Progenitor cell of endocrine pancreas (in vitro differentiated cells): ENCODE measurements around the gene NOC2L. TPM values are rescaled to one million over a fixed set of nuclear protein-coding genes. Genes with fewer than 3 reads are reported as not detected.

Experiments used
- DNase-seq: peaks from one replicate; pipeline ENCODE4 v3.0.0; 2021; ENCODE audit warnings: low spot score; ENCODE audit not compliant: unreplicated experiment
- H3K27ac Mint-ChIP-seq: 2 replicates; pipeline ENCODE4 v1.8.0; 2021; ENCODE audit warnings: mild to moderate bottlenecking, moderate library complexity, mixed read lengths
- H3K27me3 Mint-ChIP-seq: 2 replicates; pipeline ENCODE4 v1.8.0; 2021; ENCODE audit warnings: mixed read lengths
- H3K36me3 Mint-ChIP-seq: 2 replicates; pipeline ENCODE4 v1.8.0; 2022; ENCODE audit warnings: mixed read lengths; ENCODE audit not compliant: insufficient read depth
- H3K4me1 Mint-ChIP-seq: 2 replicates; pipeline ENCODE4 v1.8.0; 2021; ENCODE audit warnings: low read depth, mixed read lengths
- H3K4me3 Mint-ChIP-seq: 2 replicates; pipeline ENCODE4 v1.8.0; 2021; ENCODE audit warnings: low read depth, mild to moderate bottlenecking, moderate library complexity, mixed read lengths
- H3K9me3 Mint-ChIP-seq: 2 replicates; pipeline ENCODE4 v1.8.0; 2021; ENCODE audit warnings: low read depth, mixed read lengths
- total RNA-seq: library from RNA; stranded (reverse); gene quantifications from 2 replicates; pipeline ENCODE4 v1.2.1, GENCODE V29; 2021
- TF ChIP-seq, protein P1 (sequence below): fragments of 200-600 bp; sonication (generic); IDR thresholded peaks from one replicate; pipeline ENCODE4 v1.5.0; 2021; ENCODE audit warnings: antibody characterized with exemption, mild to moderate bottlenecking; ENCODE audit not compliant: unreplicated experiment

NOC2L gene
- total RNA-seq, 1 donor from 2014 or later = 78.2 TPM

DNA sequence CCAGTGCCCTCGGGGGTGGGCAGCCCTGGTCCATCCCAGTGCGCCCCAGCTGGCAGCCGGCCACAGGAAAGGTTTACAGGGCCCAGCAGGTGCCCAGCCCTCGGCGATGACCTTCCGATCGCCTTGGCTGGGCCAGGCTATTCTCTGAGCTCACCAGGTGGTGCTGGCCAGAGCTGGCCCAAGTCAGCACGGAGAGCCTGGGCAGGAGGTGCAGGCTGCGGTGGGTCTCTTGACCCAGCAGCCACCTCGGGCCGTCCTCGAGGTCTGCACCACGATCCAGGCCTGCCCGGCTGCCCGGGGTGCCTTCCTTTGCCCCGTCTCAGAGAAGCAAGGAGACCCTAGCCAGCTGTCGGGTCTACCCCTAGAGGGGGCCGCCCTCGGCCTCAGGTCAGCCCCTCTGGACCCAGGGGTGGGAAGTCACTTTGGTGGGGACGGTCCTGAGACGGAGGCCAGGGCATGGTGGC, 22.5 kb upstream of the NOC2L start:
- H3K27ac Mint-ChIP-seq = no peak overlapping the region
- H3K4me1 Mint-ChIP-seq = no peaks in the 10 kb centered on the region
- H3K27me3 Mint-ChIP-seq = peaks cover 36% of the 10 kb centered on the region
- H3K4me3 Mint-ChIP-seq = no peak overlapping the region
- no peak for DNase-seq
- H3K36me3 Mint-ChIP-seq = peaks cover 2% of the 10 kb centered on the region
- TF ChIP-seq, protein P1, sequence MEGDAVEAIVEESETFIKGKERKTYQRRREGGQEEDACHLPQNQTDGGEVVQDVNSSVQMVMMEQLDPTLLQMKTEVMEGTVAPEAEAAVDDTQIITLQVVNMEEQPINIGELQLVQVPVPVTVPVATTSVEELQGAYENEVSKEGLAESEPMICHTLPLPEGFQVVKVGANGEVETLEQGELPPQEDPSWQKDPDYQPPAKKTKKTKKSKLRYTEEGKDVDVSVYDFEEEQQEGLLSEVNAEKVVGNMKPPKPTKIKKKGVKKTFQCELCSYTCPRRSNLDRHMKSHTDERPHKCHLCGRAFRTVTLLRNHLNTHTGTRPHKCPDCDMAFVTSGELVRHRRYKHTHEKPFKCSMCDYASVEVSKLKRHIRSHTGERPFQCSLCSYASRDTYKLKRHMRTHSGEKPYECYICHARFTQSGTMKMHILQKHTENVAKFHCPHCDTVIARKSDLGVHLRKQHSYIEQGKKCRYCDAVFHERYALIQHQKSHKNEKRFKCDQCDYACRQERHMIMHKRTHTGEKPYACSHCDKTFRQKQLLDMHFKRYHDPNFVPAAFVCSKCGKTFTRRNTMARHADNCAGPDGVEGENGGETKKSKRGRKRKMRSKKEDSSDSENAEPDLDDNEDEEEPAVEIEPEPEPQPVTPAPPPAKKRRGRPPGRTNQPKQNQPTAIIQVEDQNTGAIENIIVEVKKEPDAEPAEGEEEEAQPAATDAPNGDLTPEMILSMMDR = no peak
- H3K9me3 Mint-ChIP-seq = peaks cover 3% of the 10 kb centered on the region

DNA sequence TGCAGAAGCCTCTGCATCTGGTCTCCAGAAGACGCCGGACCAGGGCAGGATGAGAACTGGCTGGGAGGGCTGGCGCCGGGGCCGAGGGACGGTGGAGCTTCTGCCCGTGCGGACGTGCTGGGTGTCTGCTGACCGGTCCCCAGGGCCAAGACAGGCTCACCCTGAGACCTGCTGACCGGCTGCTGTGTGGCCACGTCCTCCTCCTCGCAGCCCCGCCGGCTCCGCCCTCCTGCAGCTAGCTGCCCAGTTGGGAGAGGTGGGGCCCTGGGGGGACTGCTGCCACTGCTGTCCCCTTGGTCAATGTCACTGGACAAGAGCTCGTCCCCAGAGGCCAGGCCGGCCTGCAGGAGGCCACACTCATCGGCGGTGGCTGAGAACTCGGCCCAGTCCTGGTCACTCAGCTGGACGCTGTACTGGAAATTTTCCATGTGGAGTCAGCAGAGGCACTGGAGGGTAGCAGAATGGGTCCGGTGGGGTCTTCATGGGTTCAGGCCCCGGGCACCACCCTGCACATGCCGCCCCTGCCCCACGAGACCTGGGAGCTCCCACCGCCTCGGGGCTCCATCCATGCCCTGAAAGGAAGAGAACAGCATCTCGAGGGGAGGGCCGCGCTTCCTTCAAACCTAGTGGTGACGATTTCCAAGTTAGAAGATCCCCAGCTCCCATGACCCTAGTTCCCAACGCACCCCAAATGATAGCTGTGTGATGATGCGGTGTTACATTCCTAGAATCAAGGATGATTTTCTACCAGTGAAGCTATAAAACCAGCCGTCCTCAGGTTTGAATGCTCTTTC, 21.7 kb upstream of the NOC2L start:
- Mint-ChIP-seq H3K27me3 (peaks cover 31% of the 10 kb centered on the region), H3K27ac (no peak overlapping the region), H3K36me3 (peaks cover 2% of the 10 kb centered on the region), H3K9me3 (peaks cover 3% of the 10 kb centered on the region), H3K4me3 (no peak overlapping the region), H3K4me1 (peaks cover under 1% of the 10 kb centered on the region)
- DNase-seq = no peak
- TF ChIP-seq, protein P1 = no peak

DNA sequence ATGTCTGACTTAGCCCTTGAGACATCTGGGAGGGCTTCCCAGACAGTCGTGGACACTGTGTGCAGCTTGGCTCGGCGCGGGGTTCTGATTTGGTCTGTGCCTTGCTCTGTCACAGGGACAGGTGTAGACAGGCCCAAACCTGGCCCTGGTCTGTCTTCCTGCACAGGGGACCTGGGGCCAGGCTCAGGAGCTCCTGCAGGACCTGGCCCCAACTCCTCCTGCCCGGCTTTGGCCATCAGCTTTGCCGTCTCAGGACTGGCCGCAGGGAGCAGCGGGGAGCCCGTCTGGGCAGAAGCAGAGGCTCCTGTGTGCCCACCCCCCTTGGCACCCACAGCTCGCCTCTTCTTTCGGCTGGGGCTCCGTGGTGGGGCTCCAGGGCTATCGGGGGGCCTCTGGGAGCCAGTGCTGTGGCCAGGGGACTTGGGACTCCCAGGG, 21.1 kb upstream of the NOC2L start:
- Mint-ChIP-seq H3K9me3 (peaks cover 3% of the 10 kb centered on the region), H3K4me3 (no peak overlapping the region), H3K36me3 (peaks cover 2% of the 10 kb centered on the region), H3K27me3 (peaks cover 28% of the 10 kb centered on the region), H3K27ac (no peak overlapping the region), H3K4me1 (peaks cover 2% of the 10 kb centered on the region)
- no peak for DNase-seq
- TF ChIP-seq, protein P1 = no peak

DNA sequence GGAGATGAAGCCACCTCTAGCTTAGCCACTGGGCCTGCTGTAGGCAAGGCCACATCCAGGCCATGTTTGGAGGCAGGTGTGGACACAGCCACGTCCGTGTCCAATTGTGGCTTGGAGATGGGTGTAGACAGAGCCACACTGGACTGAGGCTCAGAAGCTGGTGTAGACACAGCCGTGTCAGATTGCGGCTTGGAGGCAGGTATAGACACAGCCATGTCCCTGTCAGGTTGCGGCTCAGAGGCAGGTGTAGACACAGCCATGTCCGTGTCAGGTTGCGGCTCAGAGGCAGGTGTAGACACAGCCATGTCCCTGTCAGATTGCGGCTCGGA, 20.7 kb upstream of the NOC2L start:
- Mint-ChIP-seq H3K4me3 (no peak overlapping the region), H3K4me1 (peaks cover 2% of the 10 kb centered on the region), H3K27ac (no peak overlapping the region), H3K9me3 (peaks cover 3% of the 10 kb centered on the region), H3K36me3 (peaks cover 2% of the 10 kb centered on the region), H3K27me3 (peaks cover 28% of the 10 kb centered on the region)
- no peak for DNase-seq
- TF ChIP-seq, protein P1 = no peak

DNA sequence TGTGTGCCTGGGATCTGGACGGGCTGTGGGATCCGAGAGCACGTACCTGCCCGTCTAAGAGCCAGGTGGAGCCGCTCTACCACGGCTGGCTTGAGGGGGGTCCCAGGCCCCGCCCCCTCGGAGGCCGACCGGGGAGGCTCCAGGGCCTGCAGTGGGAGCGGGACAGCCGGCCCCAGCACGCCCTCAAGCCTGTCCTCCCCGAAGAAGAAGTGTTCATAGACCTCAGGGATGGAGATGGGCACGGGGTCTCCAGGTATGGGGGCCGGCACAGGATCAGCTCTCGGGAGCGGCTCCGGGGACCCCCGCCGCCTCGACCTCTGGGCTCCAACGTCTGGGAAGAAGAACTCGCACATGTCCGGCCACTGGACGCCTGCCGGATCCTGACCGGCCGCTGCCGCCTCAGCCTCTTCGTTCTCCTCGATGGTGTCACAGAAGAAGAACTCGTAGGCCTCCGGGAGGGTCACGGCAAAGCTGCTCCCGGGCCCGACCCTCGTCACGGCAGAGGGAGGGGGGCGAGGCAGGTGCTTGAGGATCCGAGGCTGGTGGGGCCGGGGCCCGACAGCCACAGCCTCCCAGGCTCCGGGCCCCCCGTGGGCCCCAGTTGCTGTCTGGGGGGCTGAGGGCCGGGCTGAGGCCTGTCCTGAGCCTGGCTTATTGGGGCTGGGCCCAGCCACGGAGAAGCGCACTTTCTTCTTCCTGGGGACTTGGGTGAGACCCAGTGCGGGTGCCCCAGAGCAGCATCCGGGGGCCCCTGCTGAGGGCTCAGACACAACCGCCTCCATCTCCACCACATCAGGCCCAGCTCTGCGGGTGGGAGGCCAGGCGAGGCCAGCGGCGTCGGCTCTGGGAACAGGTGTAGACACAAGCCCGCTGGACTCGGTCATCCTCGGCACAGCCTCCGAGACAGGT, 20.0 kb upstream of the NOC2L start:
- H3K27ac Mint-ChIP-seq = no peak overlapping the region
- peaks cover 3% of the 10 kb centered on the region for H3K9me3 Mint-ChIP-seq
- peaks cover 29% of the 10 kb centered on the region for H3K27me3 Mint-ChIP-seq
- no peak overlapping the region for H3K4me3 Mint-ChIP-seq
- TF ChIP-seq, protein P1 = no peak
- peaks cover 2% of the 10 kb centered on the region for H3K4me1 Mint-ChIP-seq
- peaks cover 2% of the 10 kb centered on the region for H3K36me3 Mint-ChIP-seq
- no peak for DNase-seq
